ENCODE results near the gene LRIG2. TPM values are rescaled to one million over a fixed set of nuclear protein-coding genes. Genes with fewer than 3 reads are reported as not detected.

Gene LRIG2
- total RNA-seq, 4 donors from 2014 or later: 7.9 to 86.1 (median 22.0) TPM

- DNase-seq (ENCODE audit: low spot score in 2 of 2): no peak
- no peak overlapping the region for H3K27ac ChIP-seq
- TF ChIP-seq EP300 (IDR thresholded peaks at IDR 0.05): no peak
- H3K4me3 ChIP-seq: no peak overlapping the region
- WGBS: 78% methylated on average over 8 of the region's 8 CpGs
- no peaks in the 10 kb centered on the region for H3K27me3 ChIP-seq
- no peaks in the 10 kb centered on the region for H3K9me3 ChIP-seq
- no peaks in the 10 kb centered on the region for H3K36me3 ChIP-seq
- no peaks in the 10 kb centered on the region for H3K4me1 ChIP-seq
These were observed 41.6 kb upstream of the LRIG2 start for GRCh38 chr1:113031171-113031933.

- Histone ChIP-seq H3K27me3 (no peaks in the 10 kb centered on the region), H3K9me3 (no peaks in the 10 kb centered on the region), H3K27ac (no peak overlapping the region), H3K36me3 (no peaks in the 10 kb centered on the region), H3K4me3 (no peak overlapping the region), H3K4me1 (no peaks in the 10 kb centered on the region)
- WGBS: 47% methylated on average over 5 of the region's 5 CpGs
- DNase-seq (ENCODE audit: low spot score in 2 of 2): no peak
- TF ChIP-seq POLR2AphosphoS5 (IDR thresholded peaks at IDR 0.05) (no peak), CTCF (IDR thresholded peaks at IDR 0.05) (no peak), EP300 (IDR thresholded peaks at IDR 0.05) (no peak), POLR2A (IDR thresholded peaks at IDR 0.05) (no peak)
These were observed 37.9 kb upstream of the LRIG2 start for GRCh38 chr1:113035086-113035485.

- no peaks in the 10 kb centered on the region for H3K9me3 ChIP-seq
- H3K4me3 ChIP-seq: no peak overlapping the region
- 71% methylated on average over 2 of the region's 2 CpGs for WGBS
- H3K27me3 ChIP-seq: no peaks in the 10 kb centered on the region
- no peaks in the 10 kb centered on the region for H3K4me1 ChIP-seq
- no peak overlapping the region for H3K27ac ChIP-seq
- no peak for DNase-seq (ENCODE audit: low spot score in 2 of 2)
- no peak for TF ChIP-seq CTCF (IDR thresholded peaks at IDR 0.05)
- TF ChIP-seq POLR2AphosphoS5 (IDR thresholded peaks at IDR 0.05): no peak
- TF ChIP-seq POLR2A (IDR thresholded peaks at IDR 0.05): no peak
- no peak for TF ChIP-seq EP300 (IDR thresholded peaks at IDR 0.05)
- H3K36me3 ChIP-seq: no peaks in the 10 kb centered on the region
These were observed 36.2 kb upstream of the LRIG2 start for GRCh38 chr1:113036639-113037321.

GRCh38 chr1:113040041-113040440 lies 33.0 kb upstream of the LRIG2 start:
- no peak for TF ChIP-seq POLR2A (IDR thresholded peaks at IDR 0.05)
- no peak for TF ChIP-seq CTCF (IDR thresholded peaks at IDR 0.05)
- TF ChIP-seq POLR2AphosphoS5 (IDR thresholded peaks at IDR 0.05): no peak
- no peak for TF ChIP-seq EP300 (IDR thresholded peaks at IDR 0.05)
- no peaks in the 10 kb centered on the region for H3K36me3 ChIP-seq
- H3K27ac ChIP-seq: no peak overlapping the region
- H3K4me3 ChIP-seq: no peak overlapping the region
- no peaks in the 10 kb centered on the region for H3K9me3 ChIP-seq
- peaks cover 11% of the 10 kb centered on the region for H3K4me1 ChIP-seq
- H3K27me3 ChIP-seq: no peaks in the 10 kb centered on the region
- 67% methylated on average over 2 of the region's 2 CpGs for WGBS
- no peak for DNase-seq (ENCODE audit: low spot score in 2 of 2)

- TF ChIP-seq EP300 (IDR thresholded peaks at IDR 0.05) (no peak), POLR2A (IDR thresholded peaks at IDR 0.05) (no peak), CTCF (IDR thresholded peaks at IDR 0.05) (no peak), POLR2AphosphoS5 (IDR thresholded peaks at IDR 0.05) (no peak)
- H3K27ac ChIP-seq: no peak overlapping the region
- WGBS: 56% methylated on average over 8 of the region's 8 CpGs
- no peaks in the 10 kb centered on the region for H3K36me3 ChIP-seq
- H3K4me1 ChIP-seq: peaks cover 11% of the 10 kb centered on the region
- no peak overlapping the region for H3K4me3 ChIP-seq
- DNase-seq (ENCODE audit: low spot score in 2 of 2): no peak
- H3K27me3 ChIP-seq: no peaks in the 10 kb centered on the region
- no peaks in the 10 kb centered on the region for H3K9me3 ChIP-seq
These were observed 32.1 kb upstream of the LRIG2 start for GRCh38 chr1:113040718-113041412.
